Activated gamma-delta T cell (primary cell): ENCODE results near the gene PDZD2.

ENCODE experiments used
- DNase-seq: peaks from one replicate; lab custom pipeline; 2025; lab: John Stamatoyannopoulos, UW

PDZD2 gene

DNA sequence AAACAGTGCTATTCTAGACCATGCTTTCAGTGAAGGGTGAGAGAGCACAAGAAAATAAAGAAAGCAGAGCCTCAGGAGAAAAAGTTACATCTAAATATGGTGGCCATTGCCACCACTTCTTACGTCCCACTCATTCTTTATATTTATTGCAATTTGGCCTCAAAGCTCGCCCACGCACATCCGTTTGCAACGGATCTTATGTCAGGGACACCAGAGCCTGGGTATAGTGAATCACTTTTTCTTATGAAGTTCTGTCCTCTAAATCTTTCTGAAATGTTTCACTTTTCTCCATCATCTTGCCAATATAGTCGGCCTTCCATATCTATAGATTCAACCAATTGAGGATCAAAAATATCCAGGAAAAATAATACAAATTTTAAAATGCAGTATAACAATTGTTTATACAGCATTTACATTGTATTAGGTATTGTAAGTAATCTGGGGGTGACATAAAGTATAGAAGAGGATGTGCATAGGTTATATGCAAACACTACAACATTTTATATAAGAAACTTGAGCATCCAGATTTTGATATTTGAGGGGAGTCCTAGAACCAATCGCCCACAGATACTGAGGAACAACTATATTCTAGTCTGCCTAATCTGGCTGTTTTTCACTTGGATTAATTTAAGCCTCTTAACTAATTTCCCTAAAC is 500.0 kb downstream of the PDZD2 start:
- DNase-seq: no peak

DNA sequence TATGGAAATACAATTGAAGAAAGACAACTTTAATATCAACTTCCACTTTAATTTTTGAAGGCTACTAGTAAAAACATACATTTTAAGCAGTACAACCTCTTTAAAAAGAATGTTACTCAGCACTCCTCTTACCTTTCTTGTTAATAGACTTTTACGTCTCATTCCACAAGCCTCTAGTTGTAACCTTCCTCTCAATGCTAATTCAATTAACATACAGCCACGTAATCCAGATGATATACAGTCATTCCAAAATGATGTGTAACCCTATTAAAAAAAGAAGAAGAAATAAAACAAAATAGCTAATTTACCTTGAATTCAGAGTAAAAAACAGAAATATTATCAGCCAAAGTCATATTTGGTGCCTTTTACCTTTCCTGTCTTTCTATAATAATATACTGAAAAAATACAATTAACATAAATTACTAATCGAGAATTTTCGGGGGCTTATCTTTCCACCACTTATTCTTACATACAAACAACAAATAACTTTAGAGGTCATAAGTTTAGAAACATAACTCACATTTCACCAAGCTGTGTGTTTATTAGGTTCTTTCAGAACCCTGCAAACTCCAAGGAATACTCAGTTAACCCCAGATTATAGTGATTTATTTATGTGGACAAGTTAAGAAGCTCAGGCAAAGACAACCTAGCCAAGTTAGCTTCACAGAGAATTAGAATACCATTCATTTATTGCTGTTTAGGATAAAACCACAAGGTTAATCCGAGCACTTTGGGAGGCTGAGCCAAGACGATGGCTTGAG is 504.9 kb downstream of the PDZD2 start:
- no peak for DNase-seq

DNA sequence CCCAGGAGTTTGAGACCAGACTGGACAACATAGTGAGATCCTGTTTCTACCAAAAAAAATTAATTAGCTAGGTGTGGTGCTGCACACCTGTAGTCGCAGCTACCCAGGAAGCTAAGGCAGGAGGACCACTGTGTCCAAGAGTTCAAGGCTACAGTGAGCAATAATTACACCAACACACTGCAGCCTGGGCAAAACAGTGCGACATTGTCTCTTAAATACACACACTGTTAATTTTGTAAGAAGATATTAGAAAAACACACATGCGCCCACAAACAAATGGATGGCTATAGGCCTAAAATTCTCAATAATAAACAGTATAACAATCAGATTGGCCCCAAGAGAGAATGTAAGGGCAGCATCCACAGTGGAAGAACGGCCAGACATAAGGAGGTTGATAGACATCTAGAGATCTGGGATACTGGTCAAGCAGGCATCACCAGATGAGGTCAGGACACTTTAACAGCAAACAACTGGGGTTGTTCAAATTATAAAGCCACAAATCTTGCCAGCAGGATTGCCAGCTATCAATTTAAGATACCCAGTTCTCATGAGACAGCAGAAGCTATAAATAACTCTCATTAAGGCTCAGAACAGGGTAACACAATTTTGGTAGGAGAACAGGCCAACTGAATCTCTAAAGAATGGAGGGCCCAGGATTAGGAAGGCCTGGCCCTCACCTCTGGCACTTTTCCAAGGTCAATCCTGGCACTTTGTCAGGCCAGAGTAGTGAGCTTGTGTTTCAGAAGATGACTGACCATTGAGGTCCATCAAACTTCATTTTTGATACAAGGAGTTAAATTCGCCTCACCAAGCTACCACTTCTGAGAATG is 505.7 kb downstream of the PDZD2 start:
- DNase-seq: no peak

DNA sequence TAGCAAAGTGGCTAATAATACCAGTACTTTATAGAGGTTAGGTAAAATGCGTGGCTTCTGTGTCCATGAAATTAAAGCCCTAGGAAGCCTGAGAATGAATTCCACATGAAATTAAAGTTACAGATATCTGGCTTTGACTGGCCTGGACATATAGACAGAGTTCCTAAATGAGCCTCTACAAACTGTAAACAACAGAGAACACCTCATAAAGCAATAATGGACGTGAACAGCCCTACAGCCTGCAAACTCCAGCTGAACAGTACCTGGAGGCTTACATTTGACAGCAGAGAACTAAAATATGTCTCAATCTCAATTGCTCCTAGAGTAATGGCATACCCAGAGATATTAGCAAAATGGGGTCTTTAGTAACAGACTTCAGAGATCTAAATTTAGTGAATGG is 506.4 kb downstream of the PDZD2 start:
- no peak for DNase-seq

DNA sequence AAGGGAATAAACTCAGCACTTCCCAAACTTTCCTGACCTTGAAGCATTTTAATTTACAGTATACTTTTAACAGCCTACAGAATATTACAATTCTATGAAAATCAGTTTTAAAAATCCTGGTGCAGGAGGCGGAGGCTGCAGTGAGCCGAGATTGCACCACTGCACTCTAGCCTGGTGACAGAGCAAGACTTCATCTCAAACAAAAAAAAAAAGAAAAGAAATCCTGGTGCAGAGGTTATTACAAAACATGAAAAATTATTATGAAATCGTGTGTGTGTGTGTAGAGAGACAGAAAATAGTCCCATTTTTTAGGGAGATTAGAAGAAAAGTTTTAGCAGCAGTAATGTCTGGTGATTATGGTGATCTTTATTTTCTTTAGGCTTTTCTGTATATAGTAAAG is 508.3 kb downstream of the PDZD2 start:
- no peak for DNase-seq

DNA sequence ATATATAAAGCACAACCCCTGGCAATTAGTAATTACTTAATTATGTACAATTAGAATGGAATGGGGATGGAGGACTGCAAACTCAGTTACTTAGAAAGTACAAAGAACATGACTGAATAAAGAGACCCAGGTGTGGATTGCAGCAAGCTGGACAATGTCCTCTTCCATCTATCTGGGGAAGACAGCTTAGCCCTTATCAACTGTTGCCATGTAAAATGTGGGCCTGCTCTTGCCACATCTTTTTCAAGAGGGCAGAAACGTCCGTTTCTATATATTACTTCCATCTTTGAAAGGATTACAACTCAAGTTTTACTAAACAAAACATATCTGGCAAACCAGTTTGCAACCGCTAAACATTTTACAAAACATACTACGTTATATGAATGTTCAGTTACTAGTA is 509.0 kb downstream of the PDZD2 start:
- DNase-seq: no peak

DNA sequence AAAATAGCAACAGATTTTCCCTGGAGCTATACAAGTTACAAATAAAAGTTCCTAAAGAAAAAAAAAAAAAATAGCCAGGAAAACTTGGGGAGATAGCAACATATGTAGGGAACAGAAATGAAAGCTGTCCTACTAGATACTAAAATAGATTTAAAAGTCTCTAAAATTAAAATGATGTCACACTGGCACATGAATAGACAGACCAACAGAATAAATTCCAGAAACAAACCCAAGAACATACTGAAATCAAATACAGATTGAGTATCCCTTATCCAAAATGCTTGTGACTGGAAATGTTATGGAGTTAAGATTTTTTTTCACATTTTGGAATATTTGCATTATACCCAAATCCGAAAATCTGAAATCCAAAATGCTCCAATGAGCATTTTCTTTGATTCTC is 511.4 kb downstream of the PDZD2 start:
- DNase-seq: no peak

DNA sequence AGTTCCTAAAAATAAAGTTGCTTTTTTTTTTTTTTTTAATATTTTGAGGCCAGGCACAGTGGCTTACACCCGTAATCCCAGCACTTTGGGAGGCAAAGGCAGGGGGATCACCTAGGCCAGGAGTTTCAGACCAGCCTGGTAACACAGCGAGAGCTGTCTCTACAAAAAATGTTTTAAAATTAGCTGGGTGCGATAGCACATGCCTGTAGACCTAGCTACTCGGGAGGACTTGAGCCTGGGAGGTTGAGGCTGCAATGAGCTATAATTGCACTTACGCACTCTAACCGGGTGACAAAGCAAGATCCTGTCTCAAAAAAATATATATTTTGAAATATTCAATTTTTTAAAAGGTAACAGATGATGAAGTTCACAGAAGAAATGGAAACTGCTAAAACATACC is 512.3 kb downstream of the PDZD2 start:
- no peak for DNase-seq

DNA sequence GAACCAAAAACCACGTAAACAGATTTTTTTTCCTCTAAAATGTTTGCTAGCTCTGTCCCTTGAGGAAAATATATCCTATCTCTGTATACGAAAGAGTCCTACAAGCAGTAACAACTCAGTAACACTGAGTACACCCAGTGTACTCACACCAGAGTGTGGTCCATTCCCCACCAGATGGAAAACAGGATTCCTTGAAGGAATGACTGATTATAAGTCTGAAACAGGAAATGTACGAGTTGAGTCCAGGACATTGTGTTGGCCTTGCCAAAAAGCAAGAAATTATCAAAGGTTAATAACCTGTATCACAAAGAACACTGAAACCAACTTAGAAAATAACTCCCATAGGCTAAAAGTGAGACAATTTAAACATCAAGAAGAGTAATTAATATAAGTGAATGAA is 514.8 kb downstream of the PDZD2 start:
- DNase-seq: no peak

DNA sequence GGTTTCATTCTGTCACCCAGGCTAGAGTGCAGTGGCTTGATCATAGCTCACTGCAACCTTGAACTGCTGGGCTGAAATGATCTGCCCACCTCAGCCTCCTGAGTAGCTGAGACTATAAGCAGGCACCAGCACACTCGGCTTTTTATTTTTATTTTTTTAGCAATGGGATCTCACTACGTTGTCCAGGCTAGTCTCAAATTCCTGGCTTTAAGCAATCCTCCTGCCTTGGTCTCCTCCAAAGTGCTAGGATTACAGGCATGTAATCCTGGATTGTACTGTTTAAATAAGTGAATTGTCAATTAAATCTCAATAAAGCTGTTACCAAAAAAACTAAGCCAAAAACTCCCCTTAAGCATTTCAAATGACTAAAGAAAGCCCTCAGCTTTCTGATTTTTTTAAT is 516.3 kb downstream of the PDZD2 start:
- DNase-seq: no peak

DNA sequence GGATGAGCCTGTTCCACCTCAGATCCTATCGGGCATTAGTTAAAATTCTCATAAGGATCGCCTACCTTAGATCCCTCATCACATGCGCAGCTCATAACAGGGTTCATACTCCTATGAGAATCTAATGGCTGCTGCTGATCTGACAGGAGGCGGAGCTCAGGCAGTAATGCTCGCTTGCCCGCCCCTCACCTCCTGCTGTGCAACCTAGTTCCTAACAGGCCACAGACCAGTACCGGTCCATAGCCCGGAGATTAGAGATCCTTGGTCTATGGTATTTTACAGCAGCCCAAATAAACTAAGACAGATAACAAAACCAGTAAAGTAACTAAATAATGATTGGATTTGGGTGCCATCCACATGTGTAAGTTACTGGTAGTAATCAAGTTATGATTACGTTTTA is 517.7 kb downstream of the PDZD2 start:
- no peak for DNase-seq

DNA sequence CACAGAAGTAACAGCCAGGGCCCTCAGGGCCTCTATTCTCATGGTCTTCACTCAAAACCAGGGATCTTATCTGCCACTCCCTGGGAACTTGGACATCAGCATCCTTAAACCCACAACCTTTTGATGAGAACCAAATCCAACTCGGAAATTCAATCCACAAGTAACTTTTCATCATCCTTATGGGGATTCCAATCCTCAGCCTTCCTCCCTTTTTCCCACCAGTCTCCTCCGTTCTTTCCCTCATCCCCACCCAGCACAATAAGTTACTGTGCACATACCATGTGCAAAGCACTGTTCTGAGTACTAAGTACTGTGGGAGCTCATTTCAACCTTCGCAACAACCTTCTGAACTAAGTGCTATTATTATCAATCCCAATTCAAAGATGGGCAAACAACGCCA is 518.1 kb downstream of the PDZD2 start:
- DNase-seq: no peak

DNA sequence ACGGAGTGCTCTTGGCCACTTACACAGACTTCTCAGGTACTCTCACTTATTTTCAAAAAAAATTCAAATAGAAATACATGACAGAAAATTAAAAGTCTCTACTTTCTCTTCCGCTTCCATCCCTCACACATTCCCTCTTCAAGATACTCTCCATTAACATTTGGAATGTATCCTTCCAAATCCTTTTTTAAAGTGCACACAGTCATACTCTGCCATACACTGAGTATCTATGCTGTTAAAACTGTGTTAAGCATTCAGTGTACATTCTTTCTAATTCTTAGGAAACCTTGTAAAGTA is 519.7 kb downstream of the PDZD2 start:
- DNase-seq: no peak

DNA sequence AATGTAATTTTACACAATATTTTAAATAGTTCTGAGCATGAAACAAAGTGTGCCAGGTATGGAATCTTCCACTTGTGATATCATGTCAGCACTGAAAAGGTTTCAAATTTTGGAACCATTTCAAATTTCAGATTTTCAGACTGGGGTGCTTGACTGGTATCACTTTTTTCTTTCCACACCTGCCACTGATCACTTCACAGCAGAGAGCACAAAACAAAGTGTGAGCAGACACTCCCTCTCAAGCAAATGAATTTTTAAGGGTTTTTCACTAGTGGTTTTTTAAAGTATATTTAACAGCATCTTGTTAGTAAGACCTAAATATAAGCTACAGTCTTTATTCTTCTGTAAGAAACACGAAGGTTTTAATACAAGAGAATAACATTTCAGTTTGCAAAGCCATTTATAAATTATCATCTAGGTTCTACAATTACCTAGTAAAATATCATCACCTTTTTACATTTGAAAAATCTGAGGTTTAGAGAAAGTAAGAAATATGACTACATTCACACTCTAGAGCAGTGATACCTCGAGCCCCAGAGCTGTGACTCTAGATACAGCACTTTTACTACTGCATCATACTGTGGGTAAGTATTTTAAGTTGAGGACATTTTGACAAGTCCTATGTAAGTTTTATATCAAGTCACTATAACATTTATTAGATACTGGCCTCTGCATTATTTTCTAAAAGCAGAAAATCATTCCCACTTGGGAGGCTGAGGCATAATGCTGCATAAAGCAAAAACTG is 520.6 kb downstream of the PDZD2 start:
- no peak for DNase-seq

DNA sequence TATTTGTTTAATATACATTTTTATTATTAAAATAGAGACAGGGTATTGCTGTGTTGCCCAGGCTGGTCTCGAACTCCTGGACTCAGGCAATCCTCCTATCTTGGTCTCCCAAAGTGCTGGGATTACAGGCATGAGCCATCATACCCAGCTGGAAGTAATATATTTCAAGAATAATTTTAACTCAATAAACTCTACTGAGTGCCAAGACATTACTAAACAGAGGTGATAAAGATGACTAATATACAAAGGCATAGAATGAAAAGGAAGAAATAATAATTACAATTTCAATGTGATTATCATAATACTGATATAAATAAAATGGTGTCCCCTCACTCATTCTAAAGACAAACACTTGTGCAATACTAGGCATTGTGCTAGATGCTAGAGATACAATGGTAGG is 521.3 kb downstream of the PDZD2 start:
- DNase-seq: no peak
